NCI-H2107 (cell line): Measurements from ENCODE around the gene NCLN.
"Not testable (repeated sequence)": the region's sequence is repeated elsewhere in the genome, so short reads cannot be mapped to it uniquely, and the experiment has no call there.

Experiments
- DNase-seq: peaks from one replicate; lab custom pipeline; 2025; lab: John Stamatoyannopoulos, UW

NCLN gene

DNA sequence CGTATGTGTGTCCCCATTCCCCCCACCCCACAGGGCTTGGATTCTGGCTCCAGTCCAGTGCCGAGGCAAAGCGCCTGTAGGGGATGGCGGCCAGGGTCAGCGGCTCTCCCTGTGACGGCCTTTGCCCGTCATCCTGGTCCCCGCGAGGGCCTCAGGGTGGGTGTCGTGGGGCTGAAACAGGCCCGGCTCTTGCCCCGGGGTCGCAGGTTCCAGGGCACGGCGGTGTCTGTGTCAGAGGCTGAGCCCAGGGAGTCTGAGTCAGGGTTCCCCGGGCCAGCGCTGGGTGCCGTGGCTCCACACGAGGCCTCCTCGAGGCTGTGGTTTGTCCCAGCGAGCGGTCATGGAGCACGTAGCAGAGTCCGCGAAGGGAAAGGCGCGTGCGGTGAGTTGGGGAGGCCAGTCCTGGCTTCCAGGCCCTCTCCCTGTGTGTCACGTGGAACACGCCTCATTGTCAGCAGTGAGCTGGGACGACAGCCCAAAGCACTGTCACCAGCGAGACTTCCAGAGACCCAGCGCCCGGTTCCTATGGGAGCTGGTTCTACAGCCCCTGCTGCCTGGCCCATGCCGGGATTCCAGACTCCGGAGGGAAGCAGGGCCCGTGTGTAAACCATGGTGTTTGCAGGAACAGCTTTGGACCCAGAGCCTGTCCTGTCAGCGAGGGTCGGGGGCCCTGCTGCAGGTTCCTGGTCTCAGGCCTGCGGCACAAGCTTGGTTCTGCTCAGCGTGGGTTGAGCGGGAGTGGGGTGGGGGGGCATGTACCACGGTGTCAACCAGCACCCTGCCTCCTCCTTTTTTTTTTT lies 13.4 kb downstream of the NCLN start:
- DNase-seq = no peak

DNA sequence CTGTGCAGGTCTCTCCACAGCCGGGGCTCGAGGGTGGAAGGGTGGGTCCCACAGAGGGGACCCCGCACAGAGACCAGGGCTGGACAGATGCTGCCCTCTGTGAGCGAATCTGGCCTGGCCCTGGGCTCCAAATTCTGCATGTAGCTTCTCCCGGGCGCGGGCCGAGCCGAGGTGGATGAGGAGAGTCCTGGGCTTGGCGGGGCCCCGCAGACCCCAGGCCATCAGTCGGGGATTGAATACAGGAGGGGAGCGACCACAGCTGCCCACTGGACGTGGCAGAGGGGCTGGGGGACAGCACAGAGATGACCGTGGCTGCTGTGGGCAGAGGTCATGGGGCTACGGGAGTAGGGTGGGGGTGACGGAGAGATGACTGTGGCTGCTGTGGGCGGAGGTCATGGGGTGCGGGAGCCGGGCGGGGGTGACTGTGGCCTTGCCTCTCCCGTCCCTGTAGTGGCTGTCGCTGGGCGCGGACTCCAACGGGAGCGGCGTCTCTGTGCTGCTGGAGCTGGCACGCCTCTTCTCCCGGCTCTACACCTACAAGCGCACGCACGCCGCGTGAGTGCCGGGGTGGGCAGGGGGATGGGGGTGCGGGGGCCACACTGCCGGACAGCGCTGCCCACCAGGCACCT lies 15.5 kb downstream of the NCLN start:
- no peak for DNase-seq

- DNase-seq = no peak
These were observed 16.2 kb downstream of the NCLN start for GRCh38 chr19:3201911-3202310.

DNA sequence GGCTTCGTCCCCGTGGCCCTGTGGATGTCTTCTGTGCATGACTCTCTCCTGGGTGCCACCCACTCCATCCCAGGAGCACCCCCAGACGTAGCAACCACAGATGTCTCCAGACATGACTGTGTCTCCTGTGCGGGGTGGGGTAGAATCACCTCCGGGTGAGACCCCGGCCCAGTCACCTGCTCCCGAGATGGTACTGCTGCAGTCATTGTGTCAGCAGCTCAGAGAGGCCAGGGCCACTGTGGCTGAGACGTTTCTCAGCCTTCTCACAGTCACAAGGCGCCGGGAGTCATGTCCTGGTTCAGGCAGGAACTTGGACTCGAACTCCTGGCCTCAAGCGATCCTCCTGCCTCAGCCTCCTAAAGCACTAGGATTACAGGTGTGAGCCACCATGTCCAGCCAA lies 16.6 kb downstream of the NCLN start:
- no peak for DNase-seq

GRCh38 chr19:3202895-3203294 lies 17.2 kb downstream of the NCLN start:
- not testable (repeated sequence) for DNase-seq

GRCh38 chr19:3203805-3204645 lies 18.3 kb downstream of the NCLN start:
- no peak for DNase-seq

- no peak for DNase-seq
These were observed 19.0 kb downstream of the NCLN start for GRCh38 chr19:3204646-3205275.

GRCh38 chr19:3206216-3206953 lies 20.7 kb downstream of the NCLN start:
- no peak for DNase-seq

DNA sequence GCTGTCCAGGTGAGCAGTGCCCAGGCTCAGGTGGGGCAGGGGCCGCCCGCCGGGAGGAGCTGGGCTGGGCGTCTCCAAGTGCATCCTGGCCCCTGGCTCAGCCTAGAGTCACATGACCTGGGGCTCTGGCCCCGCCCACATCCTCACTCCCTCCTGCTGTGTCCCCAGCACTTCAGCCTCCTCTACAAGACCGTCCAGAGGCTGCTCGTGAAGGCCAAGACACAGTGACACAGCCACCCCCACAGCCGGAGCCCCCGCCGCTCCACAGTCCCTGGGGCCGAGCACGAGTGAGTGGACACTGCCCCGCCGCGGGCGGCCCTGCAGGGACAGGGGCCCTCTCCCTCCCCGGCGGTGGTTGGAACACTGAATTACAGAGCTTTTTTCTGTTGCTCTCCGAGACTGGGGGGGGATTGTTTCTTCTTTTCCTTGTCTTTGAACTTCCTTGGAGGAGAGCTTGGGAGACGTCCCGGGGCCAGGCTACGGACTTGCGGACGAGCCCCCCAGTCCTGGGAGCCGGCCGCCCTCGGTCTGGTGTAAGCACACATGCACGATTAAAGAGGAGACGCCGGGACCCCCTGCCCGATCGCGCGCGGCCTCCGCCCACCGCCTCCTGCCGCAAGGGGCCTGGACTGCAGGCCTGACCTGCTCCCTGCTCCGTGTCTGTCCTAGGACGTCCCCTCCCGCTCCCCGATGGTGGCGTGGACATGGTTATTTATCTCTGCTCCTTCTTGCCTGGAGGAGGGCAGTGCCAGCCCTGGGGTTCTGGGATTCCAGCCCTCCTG lies 21.9 kb downstream of the NCLN start:
- DNase-seq = no peak

DNA sequence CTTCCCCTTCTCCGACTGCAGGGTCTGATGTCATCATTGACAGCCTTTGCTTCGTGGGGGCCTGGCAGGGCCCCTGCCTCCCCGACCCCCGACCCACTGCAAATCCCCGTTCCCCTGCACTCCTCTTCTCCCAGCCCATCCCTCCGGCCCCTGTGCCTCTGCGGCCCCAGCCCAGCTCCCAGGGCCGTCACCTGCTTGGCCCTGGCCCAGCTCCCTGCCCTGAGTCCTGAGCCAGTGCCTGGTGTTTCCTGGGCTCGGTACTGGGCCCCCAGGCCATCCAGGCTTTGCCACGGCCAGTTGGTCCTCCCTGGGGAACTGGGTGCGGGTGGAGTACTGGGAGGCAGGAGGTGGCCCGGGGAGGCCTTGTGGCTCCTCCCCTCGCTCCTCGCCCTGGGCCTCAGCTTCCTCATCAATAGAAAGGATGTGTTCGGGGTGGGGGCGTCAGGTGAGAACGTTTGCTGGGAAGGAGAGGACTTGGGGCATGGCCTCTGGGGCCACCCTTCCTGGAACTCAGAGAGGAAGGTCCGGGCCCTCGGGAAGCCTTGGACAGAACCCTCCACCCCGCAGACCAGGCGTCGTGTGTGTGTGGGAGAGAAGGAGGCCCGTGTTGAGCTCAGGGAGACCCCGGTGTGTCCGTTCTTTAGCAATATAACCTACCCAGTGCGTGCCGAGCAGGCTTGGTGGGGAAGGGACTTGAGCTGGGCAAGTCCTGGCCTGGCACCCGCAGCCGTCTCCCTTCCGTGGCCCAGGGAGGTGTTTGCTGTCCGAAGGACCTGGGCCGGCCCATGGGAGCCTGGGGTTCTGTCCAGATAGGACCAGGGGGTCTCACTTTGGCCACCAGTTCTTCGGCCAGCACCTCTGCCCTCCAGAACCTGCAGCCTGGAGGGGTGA lies 22.8 kb downstream of the NCLN start:
- DNase-seq = no peak

- DNase-seq = no peak
These were observed 24.8 kb downstream of the NCLN start for GRCh38 chr19:3210347-3211017.

DNA sequence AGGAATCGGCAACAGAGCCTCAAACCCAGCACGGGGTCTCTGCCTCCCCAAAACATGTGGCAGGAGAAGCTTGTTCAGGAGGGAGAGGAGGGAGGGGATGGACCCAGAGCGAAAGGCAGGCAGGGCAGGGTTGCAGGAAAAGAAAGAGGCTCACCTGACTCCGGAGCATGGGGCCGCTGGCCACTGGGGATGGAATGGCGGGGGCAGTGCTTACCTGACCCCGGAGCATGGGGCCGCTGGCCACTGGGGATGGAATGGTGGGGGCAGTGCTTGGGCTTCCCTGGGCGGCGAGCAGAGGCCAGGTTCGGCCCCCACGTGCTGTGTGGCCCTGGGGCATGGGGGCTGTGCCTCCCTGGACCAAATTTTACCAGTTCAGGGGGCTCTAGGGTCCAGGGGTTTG lies 25.5 kb downstream of the NCLN start:
- no peak for DNase-seq

DNA sequence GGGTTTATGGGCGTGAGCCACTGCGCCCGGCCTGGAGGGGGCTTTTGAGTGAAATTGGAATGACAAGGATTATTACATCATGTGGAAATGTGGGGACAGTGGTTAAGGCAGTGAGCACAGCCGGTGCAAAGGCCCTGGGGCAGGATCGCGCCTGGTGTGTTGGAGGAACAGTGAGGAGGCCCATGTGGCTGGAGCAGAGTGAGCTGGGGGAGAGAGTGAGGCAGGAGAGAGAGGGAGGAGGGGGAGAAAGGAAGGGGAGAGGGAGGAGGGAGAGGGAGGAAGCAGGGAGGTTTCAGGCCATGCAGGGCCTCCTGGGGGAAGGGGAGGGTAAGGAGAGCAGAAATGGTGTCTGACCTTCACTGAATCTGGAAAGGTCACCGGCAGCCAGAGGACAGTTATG lies 27.4 kb downstream of the NCLN start:
- DNase-seq = no peak

DNA sequence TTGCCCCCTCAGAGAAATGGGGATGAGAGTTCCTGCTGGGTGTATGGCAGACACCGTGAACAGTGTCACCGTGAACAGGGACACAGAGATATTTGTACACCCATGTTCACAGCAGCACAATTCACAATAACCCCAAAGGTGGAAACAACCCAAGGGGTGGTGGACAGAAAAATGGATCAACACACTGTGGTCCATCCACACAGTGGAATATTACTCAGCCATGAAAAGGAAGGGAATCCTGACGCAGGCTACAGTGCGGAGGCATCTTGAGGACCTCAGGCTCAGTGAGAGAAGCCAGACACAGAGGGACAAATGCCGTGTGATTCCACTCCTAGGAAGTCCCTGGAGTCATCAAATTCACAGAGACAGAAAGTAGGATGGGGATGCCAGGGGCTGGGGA lies 31.1 kb downstream of the NCLN start:
- no peak for DNase-seq

- no peak for DNase-seq
These were observed 34.8 kb downstream of the NCLN start for GRCh38 chr19:3220576-3220975.

- DNase-seq = not testable (repeated sequence)
These were observed 35.8 kb downstream of the NCLN start for GRCh38 chr19:3221576-3221975.

- no peak for DNase-seq
These were observed 37.0 kb downstream of the NCLN start for GRCh38 chr19:3222709-3223108.

GRCh38 chr19:3224346-3225168 lies 38.8 kb downstream of the NCLN start, which contains the start of gene CELF5:
Gene CELF5, plus strand, starts transcription at chr19:3224661. Its CDS starts 79 bp downstream, at chr19:3224740.
- peak; percentile 24 for DNase-seq
